Epithelial cell of esophagus (primary cell): ENCODE data around the gene CBS.
A peak's percentile ranks its signal among the peaks of the same experiment; 100 is the strongest.
"Not testable (repeated sequence)": the region's sequence is repeated elsewhere in the genome, so short reads cannot be mapped to it uniquely, and the experiment has no call there.

Experiments used
- DNase-seq: peaks from one replicate; pipeline ENCODE4 v3.0.0; 2010; ENCODE audit warnings: low read depth
- H3K4me3 ChIP-seq: 2 replicates; pipeline ENCODE4 v1.5.1; 2011; ENCODE audit warnings: mild to moderate bottlenecking, low read length, control low read depth

CBS gene

DNA sequence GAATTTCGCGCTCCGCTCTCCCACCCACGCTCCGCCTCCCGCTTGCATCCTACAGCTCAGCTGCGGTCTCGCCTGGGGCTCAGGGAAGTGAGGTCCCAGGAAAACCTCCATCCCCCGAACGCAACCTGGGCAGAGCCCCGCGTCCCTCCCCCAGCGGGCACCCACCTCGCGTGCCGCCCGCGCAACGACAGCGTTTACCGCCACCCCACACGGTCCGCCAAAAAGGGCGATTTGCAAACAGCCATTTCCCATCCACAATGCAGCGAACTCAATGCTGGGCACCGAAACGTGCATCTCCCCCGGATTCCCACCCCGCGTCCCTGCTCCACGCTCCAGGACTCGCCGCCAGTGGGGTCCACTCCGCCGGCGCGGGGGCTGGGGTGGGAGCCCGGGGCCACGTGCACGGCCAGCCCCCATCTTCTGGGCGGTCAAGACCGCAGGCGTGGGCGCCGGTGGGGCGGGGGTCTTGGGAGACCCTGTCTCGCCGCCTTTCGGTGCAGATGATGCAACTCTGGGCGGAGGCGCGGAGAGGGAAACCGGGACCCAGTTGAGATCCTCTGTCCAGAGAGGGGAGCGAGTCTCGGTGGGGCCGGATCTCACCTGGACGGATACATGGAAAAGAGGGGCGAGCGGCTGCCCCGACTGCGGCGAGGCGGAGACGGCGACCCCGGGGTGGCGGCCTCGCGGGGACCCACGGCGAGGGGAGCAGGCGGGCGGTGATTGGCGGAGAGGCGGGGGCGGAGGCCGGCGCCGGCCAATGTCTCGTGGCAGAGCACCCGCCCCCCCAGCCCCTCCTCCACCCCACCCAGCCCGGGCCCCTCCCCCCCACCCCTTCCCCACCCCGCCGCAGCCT is at the start of gene CBS:
Gene CBS, minus strand, starts transcription at position 666 of the 853 bp plus-strand sequence. CDS start 3,642 bp downstream, outside the sequence.
- not testable (repeated sequence) for H3K4me3 ChIP-seq, DNase-seq

DNA sequence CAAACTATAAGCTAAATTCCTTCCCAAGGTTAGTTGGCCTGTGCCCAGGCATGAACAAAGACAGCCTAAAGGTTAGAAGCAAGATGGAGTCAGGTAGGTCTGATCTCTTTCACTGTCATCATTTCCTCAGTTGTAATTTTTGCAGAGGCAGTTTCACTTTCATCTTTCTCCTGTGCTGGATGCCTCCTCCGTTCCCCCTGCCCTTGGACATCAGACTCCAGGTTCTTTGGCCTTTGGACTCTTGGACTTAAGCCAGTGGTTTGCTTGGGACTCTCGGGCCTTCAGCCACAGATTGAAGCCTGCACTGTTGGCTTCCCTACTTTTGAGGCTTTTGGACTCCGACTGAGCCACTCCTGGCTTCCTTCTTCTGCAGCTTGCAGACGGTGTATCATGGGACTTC is 40.3 kb upstream of the CBS start:
- not testable (repeated sequence) for H3K4me3 ChIP-seq, DNase-seq

- not testable (repeated sequence) for H3K4me3 ChIP-seq, DNase-seq
These were observed 38.8 kb upstream of the CBS start for GRCh38 chr21:43114483-43114882.

DNA sequence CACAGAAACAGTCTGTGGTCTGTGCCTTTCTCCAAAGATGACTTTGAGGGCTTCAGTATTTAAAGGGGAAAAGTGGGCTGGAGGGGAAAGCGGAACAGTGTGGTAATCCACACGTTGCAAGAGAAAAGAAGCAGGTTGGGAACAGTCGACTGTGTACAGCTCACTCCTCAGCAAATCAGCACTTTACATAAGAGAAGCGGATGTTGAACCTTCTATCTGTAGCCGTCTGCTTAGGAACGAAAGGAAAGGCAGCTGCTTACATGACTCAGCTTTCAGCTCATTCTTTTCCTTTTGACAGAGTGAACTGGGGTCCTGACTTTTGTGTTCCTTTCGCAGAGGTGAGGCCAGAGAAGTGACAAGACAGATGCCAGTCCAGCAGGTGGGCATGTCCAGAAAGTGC is 33.4 kb upstream of the CBS start:
- H3K4me3 ChIP-seq, DNase-seq: not testable (repeated sequence)

DNA sequence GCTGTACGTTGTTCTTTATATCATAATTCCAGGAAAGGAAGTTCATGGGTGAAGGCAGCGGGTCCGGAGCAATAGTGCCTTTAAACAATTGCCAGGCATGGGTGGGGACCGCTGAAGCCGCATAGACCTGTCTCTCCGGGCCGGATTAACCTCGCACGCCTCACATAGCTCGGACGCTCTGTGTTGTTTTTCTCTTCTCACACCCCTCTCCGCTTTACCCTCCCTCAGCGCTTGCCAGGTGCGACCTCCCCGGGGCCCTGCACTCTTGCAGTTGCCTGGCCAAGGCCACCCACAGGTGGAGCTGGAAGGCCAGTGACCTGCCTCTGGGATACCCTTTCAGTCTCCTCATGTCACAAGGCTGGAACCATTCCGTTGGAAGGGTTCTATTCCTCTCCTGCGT is 32.5 kb upstream of the CBS start:
- not testable (repeated sequence) for H3K4me3 ChIP-seq, DNase-seq

- not testable (repeated sequence) for H3K4me3 ChIP-seq, DNase-seq
These were observed 32.1 kb upstream of the CBS start for GRCh38 chr21:43107794-43108137.

GRCh38 chr21:43106965-43107793 is 31.5 kb upstream of the CBS start, which contains the start of gene U2AF1:
U2AF1 (minus strand) TSS chr21:43107570; CDS start chr21:43107494, 76 bp downstream.
- DNase-seq, result peak; percentile 0
- peak within 1 kb of the TSS; percentile 44 for H3K4me3 ChIP-seq

GRCh38 chr21:43104642-43105041 is 29.0 kb upstream of the CBS start:
- DNase-seq, H3K4me3 ChIP-seq: not testable (repeated sequence)

DNA sequence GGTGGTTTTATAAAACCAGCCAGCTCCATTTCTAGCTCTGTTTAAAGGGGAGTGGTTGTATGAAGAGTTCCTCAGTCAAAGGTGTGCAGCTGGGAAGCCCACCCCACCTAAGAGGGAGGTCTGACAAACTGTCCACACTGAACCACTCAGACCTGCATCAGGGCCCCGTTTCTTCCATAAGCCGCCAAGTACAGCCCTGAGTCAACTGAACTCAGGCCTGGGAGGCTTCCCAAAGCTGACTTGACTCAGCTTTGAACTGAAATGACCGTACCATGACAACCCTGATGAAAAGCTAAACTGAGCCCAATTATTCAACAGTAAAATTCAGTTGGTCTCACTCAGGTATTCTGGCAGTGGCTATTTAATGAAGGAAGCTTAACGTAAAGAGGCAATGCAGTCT is 26.6 kb upstream of the CBS start:
- DNase-seq, H3K4me3 ChIP-seq: not testable (repeated sequence)

DNA sequence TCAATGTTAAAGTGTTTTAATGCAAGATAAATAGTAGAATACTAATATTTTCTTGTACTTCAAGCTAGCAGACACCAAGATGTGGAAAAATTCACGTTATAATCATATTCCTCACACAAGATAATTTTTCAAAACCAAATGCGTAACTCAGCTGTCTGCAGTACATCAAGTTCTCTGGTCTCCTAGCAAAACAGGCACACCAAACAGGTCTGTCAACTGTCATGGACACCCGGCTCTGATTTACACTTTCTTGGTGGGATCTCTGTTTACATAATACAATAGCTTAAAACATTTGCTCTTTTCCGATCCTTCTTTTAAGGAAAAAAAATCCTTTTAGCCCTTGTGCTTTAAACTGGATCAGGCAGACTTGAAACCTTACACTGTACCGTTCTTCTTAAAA is 26.0 kb upstream of the CBS start:
- not testable (repeated sequence) for DNase-seq, H3K4me3 ChIP-seq

DNA sequence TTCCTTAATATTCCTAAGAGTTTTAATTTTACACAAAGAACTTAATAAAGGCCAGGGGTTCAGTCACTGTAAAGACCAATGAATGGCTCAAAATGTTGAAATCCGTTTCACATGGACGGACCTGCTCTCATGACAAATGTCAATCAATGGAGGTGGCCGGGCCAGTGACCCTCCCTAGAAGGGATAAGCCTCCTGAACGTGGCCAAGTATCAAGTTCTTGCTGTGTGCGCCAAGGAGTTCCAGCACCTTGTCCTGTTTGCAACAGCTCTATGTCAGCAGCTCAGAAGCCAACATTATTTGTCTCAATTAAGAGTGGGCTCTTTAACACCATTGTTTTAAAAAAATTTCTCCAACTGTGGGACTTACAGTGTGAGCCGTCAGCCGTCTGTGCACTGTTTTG is 25.4 kb upstream of the CBS start:
- H3K4me3 ChIP-seq, DNase-seq: not testable (repeated sequence)

GRCh38 chr21:43091979-43092614 is 16.5 kb upstream of the CBS start:
- not testable (repeated sequence) for DNase-seq, H3K4me3 ChIP-seq

DNA sequence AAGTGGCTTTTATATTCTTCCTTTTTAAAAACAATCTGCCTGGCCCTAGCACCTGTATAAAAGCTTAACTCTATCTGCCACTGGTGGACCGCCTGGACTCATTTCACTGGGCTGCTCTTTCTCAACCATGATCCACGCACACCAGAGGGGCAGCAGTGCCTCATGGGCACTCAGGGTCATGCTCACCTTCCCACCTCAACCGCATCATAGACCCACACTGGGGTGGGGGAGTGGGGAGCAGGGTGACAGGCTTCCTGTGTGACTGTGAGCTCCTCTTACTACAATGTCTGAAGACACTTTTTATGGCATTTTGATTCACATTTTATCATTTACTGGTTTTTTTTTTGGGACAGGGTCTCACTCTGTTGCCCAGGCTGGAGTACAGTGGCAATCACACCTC is 15.3 kb upstream of the CBS start:
- not testable (repeated sequence) for H3K4me3 ChIP-seq, DNase-seq

DNA sequence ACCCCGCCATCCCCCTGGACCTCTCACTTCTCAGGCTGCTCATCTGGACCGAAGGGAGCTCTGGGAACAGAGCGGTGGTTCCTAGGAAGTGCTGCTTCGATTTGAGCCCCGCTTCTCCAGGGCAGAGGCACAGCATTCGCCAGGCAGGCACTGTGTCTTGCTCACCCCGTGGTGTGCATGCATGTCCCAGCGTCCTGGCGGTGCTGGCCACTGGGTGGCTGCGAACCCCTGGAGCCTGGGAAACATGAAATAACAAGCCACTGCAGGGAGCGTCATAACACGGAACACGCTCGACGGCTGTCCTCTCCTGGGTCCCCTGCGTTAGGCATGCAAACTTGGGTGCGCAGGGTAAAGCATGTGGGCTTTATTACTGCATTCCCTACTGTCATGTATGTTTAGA is 13.8 kb upstream of the CBS start:
- not testable (repeated sequence) for DNase-seq, H3K4me3 ChIP-seq

GRCh38 chr21:43082587-43083300 is 7.1 kb upstream of the CBS start:
- H3K4me3 ChIP-seq, DNase-seq: not testable (repeated sequence)

GRCh38 chr21:43076643-43077042 is 1.0 kb upstream of the CBS start:
- not testable (repeated sequence) for DNase-seq, H3K4me3 ChIP-seq

DNA sequence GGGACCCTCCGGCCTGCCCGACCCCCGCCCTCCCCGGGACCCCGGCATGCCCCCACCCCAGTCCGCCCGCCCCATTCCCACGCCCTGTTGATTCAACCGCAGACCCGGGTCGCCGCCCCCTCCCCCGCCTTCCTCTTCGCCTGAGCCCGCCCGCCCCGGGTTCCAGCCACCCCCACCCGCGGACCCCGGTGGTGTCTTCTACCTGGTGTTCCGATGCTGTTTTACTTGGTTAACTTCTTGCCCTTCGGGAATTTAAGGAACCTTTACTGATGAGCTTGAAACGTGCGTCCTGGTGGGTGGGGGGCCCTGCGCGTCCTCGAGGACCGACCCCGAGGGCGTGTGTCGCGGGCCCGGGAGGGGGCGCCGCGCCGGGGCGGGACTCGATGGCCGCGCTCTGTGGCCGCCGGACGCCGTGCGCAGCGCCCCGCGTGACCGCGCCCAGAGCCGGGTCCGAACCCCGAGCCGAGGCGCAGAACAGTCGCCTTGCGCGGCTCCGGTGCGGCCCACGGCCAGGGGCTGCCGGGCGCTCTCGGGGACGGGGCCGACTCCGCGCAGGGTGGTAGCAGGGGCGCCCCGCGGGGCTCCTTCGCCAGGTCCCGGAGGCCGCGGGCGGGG is 495 bp upstream of the CBS start:
- not testable (repeated sequence) for H3K4me3 ChIP-seq, DNase-seq

DNA sequence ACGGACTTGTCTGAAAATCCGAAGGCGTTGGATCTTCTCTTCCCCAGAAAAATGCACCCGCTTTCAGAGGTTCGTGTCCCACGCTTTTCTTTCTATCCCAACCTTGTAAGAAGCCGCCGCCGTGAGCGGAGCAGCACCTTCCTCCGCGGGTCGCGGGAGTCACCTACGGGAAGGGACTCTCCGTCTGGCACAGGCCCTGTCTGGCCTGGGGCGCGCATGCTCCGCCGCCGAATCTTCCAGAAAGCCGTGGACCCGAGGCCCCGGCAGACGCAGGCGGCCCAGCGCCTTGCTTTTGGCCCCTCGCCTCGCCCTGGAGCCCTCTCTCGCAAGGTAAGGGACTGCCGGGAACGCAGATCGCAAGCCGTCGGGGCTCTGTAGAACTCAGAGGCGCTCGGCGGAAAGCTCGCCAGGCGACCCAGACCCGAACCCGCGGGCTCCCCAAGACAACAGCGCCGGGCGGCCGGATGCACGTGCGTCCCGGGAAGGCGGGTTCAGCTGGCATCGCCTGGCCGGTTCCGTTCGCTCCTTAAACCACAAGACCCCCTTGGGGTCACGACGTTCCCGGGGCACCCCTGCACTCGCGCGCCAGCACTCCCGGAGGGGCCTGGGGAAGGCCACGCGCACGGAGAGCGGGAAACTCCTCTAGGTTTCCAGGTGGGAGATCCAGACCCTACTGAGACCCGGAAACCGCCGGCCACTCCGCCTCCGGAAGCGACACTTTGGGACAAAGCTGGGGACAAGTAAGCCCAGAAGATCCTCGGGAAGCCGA is 1.1 kb downstream of the CBS start:
- H3K4me3 ChIP-seq, DNase-seq: not testable (repeated sequence)
